HG03432 (cell line): ENCODE results near the gene TM7SF2.

Source experiments
- ATAC-seq: cut with Tn5 transposase; IDR thresholded peaks from one replicate; pipeline ENCODE4 v1.9.1; 2021; ENCODE audit warnings: mild to moderate bottlenecking, moderate library complexity; ENCODE audit not compliant: unreplicated experiment

Gene TM7SF2

GRCh38 chr11:65089621-65090020 is 22.1 kb upstream of the TM7SF2 start:
- no peak for ATAC-seq

GRCh38 chr11:65090628-65091027 is 21.0 kb upstream of the TM7SF2 start:
- no peak for ATAC-seq

GRCh38 chr11:65095427-65095826 is 16.2 kb upstream of the TM7SF2 start:
- no peak for ATAC-seq

GRCh38 chr11:65095974-65096806 is 15.5 kb upstream of the TM7SF2 start, which contains the start of gene VPS51:
Gene VPS51, plus strand, starts transcription at chr11:65096214. Its CDS starts 37 bp downstream, at chr11:65096251.
- peak; percentile 82 for ATAC-seq

DNA sequence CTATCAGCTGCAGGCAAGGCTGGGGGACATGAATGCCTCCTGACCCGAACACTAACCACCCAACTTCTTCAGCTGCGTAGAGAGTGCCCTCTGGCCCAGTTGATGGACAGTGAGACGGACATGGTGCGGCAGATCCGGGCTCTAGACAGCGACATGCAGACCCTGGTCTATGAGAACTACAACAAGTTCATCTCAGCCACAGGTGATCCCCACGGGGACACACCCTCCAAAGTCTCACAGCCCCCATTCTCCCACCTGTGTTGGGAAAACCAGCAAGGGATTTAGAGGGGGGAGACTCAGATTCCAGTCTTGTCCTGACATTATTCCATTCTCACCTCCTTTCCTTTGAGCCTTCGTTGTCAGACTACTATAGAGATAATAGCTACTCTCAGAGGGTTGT is 14.7 kb upstream of the TM7SF2 start:
- ATAC-seq, result no peak

GRCh38 chr11:65100674-65101350 is 10.9 kb upstream of the TM7SF2 start:
- ATAC-seq, result no peak

- ATAC-seq, result no peak
Measured at GRCh38 chr11:65102142-65103095, 9.3 kb upstream of the TM7SF2 start.

DNA sequence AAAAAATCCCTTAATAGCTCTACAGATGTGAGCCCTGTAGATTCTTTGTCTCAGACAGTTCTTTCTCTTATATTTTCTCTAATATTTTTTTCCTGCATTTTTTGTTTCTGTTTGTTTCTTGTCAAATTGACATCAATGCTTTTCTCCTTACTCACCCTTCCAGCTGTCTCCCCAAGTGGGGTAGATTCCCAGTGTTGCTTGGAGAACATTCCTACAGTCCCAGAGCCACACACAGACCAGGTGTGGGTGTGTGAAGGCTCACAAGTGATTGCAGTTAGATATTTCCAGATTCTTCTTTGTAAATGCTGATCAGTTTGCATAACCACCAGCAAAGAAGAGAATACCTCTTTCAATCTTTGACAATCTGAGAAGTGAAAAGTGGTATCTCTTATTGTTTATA is 8.2 kb upstream of the TM7SF2 start:
- ATAC-seq, result no peak

- no peak for ATAC-seq
Measured at GRCh38 chr11:65104628-65105027, 7.0 kb upstream of the TM7SF2 start.

DNA sequence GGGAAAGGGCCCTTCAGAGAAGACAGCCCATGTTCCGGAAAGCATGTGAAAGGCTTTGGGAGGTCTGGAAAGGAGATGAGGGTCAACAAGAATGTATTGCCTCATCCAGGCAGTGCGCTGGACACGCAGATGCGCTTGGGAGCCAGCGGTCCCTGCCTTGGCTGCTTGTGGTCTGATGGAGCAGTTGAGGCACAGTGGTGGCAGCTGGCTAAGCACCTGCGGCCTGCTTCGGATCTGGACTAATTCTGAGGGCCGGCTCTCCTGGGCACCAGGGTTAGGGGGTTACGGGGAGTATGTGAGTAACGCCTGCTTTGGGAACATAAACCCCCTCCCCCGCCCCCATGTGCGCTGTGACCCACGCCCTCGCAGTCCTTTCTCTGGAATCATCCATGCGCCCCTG is 4.6 kb upstream of the TM7SF2 start:
- ATAC-seq, result no peak

DNA sequence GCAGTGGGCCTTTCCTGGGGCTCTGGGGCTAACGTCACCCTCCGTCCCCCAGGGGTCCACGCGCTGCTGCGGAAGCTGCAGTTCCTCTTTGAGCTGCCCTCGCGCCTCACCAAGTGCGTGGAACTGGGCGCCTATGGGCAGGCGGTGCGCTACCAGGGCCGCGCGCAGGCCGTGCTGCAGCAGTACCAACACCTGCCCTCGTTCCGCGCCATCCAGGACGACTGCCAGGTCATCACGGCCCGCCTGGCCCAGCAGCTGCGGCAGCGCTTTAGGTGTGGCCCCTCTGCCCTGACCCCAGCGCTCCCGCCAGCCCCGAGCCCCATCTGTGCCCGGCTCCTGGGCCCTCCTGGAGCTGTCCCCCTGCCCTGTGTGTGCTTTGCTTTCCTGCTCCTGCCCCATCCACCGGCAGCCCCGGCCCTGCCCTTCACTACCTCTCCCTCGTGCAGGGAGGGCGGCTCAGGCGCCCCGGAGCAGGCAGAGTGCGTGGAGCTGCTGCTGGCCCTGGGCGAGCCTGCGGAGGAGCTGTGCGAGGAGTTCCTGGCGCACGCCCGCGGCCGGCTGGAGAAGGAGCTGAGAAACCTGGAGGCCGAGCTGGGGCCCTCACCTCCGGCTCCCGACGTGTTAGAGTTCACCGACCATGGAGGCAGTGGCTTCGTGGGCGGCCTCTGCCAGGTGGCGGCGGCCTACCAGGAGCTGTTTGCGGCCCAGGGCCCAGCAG is 3.8 kb upstream of the TM7SF2 start:
- no peak for ATAC-seq

DNA sequence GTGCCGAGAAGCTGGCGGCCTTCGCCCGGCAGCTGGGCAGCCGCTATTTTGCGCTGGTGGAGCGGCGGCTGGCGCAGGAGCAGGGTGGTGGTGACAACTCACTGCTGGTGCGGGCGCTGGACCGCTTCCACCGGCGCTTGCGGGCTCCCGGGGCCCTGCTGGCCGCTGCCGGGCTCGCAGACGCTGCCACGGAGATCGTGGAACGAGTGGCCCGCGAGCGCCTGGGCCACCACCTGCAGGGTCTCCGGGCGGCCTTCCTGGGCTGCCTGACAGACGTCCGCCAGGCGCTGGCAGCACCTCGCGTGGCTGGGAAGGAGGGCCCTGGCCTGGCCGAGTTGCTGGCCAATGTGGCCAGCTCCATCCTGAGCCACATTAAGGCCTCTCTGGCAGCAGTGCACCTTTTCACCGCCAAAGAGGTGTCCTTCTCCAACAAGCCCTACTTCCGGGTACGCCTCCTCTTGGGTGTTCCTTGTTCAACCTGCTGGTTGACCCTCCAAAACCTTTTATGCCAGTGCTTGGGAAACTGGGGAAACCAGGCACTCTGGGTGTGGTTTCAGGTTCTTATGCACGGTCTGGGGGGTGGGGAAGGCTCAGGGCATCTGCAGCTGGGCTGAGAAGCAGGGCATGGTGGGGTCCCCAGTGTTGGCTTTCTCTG is 3.1 kb upstream of the TM7SF2 start:
- no peak for ATAC-seq

DNA sequence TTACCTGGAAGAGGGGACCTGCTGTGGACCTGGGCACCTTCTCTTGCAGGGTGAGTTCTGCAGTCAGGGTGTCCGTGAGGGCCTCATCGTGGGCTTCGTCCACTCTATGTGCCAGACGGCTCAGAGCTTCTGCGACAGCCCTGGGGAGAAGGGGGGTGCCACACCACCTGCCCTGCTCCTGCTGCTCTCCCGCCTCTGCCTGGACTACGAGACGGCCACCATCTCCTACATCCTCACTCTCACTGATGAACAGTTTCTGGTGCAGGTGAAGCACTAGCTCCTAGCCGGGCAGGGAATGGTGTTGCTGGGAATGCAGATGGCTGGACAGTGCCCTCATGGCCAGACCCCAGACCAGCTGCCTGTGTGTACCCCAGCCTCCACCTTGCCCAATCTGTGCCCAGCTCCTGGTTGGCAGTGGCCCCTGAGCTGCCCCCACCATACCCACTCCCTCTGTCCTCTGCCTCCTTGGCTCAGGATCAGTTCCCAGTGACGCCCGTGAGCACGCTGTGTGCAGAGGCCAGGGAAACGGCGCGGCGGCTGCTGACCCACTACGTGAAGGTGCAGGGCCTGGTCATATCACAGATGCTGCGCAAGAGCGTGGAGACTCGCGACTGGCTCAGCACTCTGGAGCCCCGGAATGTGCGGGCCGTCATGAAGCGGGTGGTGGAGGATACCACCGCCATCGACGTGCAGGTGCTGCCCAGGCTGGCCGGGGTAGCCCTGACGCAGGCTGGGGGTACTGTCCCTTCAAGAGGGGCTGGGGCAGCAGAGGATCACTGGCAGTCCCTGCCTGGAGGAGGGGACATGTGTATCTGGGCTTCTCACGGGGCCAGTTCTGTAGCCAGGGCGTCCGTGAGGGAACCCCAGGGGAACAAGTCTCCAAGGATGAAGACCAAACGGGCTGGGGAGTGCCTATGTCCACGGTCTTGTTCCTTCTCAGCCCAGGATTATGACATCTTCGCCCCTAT is 2.2 kb upstream of the TM7SF2 start:
- ATAC-seq, result no peak

GRCh38 chr11:65110354-65110861 is 1.3 kb upstream of the TM7SF2 start:
- ATAC-seq, result no peak

GRCh38 chr11:65111159-65111743 is 421 bp upstream of the TM7SF2 start:
- ATAC-seq, result no peak

DNA sequence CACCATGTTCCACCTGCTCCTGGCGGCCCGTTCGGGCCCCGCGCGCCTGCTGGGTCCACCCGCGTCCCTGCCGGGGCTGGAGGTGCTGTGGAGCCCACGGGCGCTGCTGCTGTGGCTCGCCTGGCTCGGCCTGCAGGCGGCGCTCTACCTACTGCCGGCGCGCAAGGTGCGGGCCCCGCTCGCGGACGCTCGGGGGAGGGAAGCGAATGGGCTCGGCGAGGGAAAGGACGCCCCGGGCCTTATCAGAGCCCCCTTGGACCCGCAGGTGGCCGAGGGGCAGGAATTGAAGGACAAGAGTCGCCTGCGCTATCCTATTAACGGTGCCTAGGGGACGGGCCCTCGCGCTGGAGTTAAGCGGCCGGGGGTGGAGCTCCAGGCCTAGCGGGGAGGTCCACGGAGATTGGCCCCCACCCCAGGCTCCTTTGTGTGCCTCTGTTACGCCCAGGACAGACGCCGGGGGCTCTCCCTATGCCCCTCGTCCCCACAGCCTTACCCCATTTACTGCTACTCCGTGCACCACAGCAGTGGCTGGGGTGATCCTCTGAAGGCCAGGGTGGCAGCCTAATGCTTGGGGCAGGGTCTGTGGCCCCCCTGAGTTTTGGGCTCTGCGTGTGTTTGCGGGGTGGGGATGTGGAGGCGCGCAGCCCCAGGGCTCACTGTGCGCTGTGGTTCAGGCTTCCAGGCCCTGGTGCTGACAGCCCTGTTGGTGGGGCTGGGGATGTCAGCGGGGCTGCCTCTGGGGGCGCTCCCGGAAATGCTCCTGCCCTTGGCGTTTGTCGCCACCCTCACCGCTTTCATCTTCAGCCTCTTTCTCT is 1.1 kb downstream of the TM7SF2 start:
- peak; percentile 37 for ATAC-seq

DNA sequence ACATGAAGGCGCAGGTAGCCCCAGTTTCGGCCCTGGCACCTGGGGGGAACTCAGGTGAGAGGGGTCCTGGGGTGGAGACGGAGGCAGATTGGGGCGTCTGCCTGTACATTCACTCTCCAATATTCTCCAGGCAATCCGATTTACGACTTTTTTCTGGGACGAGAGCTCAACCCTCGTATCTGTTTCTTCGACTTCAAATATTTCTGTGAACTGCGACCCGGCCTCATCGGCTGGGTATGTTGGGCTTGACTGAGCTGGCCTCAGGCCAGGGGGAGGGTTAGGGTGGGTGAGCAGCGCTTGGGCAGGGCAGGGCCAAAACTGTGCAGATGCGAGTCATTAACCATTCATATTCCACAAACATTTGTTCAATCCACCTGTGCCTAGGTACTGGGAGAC is 1.7 kb downstream of the TM7SF2 start:
- no peak for ATAC-seq
